Measurements from ENCODE around the gene LAMA2.

LAMA2 gene

DNA sequence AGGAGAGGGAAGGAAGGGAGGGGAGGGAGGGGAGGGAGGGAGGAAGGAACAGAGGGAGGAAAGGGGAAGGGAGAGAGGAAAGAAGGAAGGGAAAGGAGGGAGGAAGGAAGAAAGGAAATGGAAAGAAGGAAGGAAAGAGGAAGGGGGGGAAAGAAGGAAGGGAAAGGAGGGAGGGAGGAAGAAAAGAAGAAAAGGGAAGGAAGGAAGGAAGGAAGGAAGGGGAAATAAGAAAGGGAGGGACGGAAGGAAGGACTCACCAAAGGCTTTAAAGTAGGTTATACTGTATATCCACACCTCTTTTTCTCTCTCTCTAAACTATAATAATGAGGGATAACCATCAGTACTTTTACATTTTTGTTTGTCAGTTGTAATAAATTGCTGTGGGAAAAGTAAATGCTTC is 502.2 kb downstream of the LAMA2 start:
- DNase-seq: no peak

DNA sequence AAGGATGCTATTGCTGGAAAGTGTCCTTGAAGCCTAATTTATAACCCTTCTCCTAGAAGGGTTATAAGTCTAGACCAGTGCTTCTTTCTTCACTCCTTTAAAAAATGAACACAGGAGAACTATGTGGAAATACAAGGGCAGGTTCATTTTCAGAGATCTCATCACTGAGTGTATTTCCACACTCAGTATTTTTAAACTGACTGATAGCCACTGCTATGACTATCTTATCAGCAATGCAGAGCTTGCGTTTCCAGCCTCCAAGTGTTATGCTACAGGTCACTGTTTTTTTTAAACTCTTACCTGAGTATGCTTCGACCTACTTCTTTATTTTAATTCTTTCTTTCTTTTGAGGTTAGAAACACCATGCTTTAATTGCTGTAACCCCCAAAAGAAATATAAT is 508.0 kb downstream of the LAMA2 start:
- no peak for DNase-seq

DNA sequence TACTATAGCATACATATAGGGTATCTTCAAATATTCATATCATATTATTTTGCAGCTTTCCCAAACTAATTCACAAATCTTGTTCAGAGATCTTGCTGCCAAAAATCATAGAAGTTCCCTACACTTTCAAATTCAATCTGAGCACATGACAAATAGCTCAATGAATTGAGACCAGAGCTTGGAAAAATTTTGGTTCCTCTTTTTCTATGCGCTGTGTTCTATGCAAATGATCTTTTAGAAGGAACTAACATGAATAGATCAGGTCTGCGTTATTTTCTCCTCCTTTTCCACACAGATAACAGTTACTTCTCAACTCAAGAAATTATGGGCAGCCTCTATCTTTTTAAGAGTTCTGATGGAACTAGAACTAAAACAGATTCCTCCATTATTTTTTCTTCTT is 510.7 kb downstream of the LAMA2 start:
- no peak for DNase-seq

DNA sequence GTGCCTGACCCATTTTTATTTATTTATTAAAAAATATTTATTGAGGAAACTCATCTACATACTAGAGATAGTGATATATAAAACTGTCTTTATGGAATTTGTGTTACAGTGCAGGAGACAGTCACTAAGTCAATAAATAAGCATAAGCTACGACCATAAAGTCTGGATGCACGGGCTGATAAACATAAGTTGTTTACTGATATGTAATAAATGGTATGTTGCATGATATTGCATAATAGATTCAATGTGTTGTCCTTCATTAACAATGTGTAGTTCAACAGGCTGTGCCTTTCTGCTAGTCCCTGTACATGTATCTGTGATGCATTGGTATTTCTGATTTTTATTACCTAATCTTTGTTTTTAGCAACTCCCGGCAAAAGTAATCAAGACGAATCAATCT is 515.8 kb downstream of the LAMA2 start:
- no peak for DNase-seq

DNA sequence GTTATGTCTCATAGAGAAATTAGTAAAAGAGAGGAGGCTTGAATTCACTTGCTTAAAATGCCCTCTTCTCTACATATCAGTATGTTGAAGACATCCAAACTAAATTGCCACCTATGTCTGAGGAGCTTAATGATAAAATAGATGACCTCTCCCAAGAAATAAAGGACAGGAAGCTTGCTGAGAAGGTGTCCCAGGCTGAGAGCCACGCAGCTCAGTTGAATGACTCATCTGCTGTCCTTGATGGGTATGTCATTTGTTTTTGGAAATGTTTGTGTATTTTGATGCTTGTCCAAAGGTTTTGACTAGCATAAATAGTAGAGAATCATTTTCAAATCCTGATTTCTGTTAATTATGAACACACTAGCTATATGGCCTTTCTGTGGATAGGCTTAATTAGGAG is 519.3 kb downstream of the LAMA2 start:
- no peak for DNase-seq

DNA sequence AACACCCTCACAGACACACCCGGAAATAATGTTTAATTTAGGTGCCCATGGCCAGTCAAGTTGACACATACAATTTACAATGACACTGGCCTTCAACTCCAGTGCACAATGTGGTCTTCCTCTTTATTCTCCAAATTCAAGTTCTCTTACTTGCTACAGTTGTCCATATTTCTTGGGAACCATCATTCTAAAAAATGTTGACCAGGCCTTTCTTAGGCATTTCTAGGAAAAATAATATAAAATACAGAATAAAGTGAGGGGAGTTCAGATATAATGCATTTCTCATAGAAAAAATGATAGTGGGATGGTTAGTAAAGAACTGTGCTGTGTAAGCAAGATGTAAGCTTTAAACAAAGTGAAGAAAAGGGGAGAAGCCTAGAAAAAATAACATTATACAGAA is 528.2 kb downstream of the LAMA2 start:
- no peak for DNase-seq

DNA sequence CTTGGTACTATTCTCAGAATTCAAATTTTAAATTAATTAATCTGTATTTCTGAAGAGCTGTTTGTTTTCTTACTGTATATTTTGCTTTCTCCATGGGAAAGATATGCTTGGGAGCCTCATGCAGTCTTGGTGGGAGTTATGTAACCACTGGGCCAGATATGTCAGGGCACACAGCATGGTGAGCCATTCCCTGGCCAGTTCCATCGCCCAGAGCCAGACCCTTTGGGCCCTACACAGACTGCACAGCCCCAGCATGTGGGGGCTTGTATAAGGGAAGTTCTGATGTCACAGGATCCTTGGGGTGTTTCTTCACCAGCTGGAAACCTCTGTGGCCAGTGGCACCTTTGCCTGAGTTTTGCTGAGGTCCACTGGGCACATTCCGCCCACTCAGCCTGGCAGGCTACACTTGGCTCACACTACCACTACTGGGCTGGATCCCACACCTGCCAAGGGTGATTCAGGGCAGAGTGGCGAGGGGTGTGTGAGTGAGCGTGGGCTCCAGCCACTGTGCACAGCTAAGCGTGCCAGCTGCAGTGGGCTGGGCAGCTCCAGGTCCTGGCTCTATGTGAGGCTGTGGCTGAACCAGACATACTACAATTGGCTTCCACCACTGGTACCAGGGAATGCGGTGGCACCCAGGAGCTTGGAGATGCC is 533.5 kb downstream of the LAMA2 start:
- DNase-seq: no peak

DNA sequence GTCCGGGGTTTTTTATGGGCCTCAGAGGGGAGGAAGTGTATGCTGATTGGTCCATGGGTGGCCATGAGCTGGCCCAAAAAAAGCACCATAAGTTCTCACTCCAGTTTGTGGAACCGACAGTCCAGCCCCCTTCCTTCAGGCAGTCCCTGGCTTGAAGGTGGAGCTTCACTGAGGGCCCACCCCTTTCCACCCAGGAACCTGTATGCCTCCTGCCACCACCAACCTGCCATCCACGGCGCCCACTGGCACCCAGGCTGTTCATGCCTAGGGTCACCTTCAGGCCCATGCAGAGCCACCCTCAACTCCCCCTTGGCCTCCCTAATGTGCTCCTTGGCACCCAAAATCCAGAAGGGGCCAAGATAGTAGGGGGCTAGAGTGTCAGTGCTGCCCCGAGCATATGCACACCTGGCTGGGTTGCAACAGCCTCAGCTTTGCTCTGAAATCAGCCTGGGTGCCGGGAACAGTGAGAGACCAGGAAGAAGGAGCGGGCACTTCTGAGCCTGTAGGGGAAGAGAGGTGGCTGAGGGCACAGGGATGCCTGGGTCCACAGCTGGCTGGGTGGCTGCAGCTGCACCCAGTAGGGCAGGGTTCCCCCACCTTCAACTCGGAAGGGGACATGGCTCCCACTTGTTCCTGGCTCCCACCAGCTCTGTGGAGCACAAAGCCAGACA is 534.6 kb downstream of the LAMA2 start:
- no peak for DNase-seq

DNA sequence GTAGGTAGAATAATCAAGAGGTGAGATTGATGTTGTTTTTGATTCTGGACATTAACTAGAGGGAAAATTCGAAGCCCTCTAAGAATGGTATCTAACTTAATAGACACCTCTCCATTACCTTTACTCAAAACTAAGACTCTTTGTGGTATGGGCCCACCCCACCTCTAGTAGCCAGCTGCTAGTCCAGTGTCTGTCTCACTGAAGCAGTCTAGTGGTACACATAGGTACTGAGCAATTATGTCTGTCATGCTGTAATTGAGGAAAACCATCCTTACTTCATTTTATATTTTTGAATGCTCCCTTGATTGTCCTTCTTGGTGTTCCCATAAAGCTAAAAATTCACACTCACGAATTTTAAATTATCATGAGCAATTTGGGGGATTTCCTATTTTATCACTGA is 536.4 kb downstream of the LAMA2 start:
- no peak for DNase-seq

DNA sequence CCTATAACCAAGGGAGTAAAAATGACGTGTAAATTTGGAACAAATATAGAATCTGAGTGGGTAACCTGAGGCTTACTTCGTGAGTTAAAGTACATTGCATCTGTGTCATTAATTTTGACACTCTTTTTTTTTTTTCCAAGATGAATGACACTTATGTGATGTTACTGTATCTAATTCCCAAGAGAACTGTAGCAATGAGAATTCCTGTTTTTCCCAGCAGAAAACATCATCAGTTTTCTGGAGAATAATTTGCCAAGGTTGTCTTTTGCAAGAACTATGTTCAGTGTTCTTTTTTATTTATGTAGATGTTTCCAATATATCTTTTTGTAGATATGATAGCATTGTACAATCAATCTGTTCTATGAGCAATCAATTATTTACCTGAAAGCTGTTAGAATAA is 543.4 kb downstream of the LAMA2 start:
- DNase-seq: no peak

DNA sequence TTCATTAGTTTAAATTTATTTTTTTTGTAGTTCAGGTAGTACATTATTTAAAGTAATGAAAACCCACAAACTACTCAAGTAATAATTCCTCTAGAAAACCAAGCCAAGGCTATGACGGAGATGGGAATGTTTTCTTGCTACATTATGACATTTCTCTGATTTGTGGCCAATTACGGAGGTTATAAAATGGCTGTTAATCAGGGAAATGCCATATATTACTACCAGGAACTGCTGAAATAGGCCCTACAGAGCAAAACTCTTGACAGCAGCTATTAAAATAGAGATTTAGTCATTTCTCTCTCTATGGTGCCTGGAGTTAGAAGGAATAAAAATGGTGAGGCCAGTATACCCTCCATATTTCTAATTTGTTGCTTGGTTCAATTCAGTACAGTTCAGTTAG is 547.0 kb downstream of the LAMA2 start:
- no peak for DNase-seq

DNA sequence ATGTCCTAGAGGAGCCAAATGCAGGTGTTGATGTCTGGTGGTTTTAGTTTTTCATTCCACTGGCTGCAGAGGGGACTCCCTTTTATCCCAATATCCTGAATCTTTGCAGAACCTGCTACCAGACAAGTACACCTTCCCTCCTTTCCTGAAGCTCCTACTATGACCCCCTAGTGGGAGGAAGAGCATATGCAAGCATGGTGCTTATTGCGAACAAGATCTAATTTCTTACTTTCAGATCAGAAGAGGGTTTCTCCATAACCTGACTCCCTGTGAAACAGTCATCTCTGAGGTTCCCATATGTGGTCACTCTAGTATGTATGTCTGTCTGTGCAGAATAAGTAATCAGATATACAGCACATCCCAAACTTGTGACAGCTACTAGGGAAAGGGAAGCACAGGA is 549.8 kb downstream of the LAMA2 start:
- DNase-seq: no peak

DNA sequence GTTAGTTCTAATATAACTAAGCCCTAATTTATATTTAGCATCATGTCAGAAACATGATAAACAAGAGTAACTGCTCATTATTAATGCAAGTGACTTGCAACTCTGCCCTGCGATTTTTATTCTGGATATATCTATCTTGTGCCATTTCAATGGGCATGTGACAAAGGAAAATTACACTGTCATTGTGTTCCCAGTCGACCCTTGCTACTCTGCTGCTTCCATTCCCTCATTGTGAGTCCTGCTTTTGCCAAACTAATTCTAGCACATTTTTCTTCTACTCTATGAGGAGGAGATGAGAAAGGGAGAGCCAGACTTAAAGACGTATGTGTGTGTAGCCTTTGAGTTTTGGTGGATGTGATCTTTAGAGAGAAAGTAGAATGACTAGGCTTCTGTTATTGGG is 551.2 kb downstream of the LAMA2 start:
- no peak for DNase-seq

DNA sequence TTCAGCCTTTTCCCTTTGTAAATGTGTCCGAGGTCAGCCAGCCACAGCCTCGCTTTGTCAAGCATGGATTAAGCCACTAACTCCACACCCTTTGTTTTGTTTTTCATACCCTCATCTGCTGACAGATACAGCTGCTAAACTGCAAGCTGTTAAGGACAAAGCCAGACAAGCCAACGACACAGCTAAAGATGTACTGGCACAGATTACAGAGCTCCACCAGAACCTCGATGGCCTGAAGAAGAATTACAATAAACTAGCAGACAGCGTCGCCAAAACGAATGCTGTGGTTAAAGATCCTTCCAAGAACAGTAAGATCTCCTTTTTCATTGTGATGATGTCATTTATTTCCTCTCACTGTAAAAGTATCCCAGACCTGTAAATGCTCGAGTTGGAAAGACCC is 557.8 kb downstream of the LAMA2 start:
- DNase-seq: no peak

DNA sequence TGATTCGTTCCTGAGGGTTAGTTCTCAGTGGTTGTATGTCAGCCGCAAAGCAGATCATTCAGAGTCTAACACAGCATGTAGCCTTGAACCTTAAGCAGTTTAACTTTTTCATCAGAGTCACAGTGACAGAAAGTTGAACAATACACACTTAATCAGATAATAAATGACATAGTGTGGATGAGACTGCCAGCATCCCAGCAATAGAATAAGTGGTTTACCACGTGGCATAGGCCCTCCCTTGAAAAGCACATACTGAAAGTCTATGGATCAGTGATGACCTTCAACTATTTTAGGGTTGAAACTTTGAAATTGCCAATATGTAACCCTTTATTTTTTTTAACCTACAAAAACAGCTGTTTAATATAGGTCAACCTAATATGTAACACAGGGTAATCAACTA is 561.7 kb downstream of the LAMA2 start:
- DNase-seq: no peak

DNA sequence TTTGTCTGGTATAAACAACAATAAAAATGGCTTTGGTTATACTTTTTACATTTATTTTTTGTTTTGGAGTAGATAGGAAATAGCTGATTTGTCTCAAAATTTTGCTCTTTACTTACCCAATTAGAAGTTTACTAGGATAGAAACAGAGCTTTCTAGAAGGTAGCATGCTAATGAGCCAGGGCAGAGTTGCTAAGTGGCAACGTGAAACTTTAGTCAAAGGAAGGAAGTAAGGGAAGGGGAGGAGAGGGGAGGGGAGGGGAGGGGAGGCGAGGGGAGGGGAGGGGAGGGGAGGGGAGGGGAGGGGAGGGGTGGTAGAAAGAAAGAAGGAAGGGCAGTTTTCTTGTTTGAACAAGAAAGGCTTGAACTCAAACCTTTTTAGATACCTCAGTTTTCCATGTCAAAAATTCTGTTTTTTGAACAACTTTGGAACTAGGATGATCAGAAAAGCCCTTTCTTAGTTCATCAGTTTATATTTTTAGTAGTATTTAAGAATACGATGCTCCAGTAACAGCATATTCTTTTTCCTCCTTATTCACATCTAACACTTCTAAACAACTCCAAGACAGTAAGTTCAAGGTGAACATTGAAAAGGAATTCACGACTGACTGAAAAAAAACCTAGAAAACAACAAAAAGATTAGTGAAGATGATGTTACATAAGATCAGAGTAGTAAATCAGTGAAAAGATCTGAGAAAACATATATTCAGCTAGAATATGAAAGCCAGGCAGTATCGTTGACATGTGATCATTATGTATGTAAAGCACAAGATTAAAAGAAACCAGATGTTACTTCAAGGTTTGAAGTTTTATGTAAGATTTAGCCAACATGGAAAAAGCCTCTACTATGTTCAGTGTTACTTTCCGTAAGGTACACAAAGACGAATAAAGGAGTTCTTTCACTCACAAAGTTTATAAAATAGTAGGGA is 563.6 kb downstream of the LAMA2 start:
- no peak for DNase-seq

DNA sequence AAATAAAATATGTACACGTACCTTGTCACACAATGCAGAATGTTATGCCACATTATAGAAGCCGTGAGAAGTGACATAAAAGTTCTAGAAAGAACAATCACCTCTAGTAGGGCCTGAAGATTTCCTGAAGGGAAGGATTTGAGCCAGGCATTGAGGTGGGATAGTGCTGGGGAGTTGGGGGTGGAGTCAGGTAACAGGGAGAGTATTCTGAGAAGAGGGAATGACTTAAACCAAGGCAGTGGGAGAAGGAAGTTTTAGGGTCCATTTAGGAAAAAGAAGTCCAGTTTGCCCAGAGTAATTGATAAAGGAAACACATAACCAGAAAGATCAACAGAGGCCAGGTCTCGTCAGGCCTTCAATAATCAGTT is 564.2 kb downstream of the LAMA2 start:
- DNase-seq: no peak

DNA sequence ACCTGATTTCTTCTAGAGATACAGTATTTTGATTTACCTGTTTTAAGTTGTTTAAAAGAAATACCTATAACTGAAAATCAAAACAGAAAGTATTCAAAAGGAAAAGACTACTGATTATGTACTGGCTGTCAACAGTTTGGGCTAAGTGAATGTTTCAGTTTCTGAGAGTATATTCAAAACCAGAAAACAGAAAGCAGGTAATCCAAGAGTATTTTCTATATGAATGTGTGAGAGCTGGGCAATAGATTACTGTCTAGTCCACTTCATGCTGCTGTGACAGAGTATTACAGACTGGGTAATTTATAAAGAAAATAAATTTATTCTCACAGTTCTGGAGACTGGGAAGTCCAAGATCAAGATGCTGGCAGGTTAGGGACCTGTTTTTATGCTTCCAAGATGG is 566.0 kb downstream of the LAMA2 start:
- DNase-seq: no peak

DNA sequence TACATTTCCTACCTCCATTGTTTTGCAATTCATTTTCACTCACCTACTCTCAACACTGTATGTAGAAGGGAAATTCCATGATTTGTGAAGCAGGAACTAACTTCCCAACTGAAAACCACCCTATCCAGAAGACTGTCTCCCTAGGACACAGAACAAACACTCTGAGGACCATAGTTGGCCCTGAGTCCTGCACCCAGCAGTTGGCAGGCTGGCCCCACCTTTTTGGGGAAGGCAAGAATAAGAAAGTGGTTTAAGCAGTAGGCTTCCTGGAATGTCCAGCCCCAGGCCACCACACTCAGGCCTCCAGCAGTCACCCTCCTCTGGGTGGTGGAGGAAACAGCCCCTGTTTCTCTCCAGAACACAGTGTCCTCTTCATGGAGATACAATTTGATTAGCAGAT is 568.2 kb downstream of the LAMA2 start:
- DNase-seq: no peak

DNA sequence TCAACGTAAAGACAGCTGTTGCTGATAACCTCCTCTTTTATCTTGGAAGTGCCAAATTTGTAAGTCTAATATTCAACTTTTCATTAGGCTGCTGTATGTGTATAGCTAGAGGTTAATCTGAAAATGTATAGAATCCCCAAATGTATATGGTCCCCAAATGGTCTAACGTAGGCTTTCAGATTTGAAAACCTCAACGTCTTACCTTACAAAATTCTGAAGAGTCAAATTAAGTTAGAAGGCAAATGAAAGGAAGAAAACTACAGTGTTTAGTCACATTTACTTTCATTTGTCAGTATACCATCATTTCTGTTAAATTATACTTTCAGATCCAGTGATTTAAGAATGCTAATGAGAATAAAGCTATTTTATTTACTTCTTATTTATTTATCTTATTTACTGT is 570.1 kb downstream of the LAMA2 start:
- DNase-seq: no peak

DNA sequence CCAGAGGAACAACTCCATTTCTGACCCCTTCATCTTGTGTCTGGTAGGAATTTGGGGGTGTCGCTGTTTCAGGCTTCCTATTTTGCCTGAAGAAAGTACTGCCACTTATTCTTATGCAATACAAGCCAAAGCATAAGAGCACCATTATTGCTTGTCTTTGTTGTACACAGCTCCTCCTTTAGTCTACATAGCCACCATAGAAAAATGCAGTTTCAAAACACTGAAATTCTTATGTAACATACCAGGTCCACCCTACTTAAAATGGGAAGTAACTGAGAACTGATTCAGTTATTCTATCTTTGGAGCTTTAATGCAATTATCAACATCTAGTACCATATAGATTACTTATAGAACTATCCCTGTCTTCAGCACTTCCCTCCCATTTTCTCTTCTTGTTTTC is 571.5 kb downstream of the LAMA2 start:
- no peak for DNase-seq

DNA sequence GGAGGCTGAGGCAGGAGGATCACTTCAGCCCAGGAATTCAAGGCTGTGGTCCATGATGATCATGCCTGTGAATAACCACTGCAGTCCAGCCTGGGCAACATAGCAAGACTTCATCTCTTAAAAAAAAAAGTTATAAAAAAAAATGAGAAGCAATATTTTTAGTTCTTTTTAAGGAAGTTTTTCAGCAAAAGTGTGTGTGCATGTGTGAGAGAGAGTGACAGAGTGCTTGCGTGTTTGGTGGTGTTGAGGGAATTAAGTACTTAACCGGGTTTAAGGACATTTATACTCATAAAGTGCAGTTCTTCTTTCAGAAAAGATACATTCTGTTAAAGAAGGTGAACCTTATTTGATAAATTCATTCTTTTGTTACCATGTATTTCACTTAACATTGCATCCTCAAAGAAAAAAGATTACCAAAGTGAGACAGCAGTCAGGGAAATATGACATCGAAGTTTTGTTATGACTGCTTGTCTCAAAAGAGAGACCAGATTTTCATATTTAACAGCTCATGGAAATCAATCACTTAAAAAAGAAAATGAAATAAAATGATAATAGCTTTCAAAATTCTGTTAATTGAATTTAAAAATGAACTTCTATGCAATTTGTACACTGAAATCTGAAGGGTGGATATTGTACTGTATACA is 572.3 kb downstream of the LAMA2 start:
- no peak for DNase-seq

DNA sequence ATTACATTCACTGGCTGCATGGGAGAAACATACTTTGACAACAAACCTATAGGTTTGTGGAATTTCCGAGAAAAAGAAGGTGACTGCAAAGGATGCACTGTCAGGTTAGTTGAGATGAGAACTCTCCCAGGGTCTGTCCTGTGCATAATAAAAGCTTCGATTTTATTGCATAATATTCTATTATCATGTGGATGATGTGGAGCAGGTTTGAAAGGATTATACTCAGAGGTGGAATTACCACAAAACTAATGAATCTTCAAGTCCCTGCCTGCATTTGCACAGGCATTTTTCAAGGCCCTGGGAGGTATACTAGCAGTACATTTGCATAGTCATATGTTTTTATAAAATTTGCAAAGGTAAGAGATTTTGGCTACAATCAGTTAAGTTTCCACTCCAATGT is 577.3 kb downstream of the LAMA2 start:
- DNase-seq: no peak
